ENCODE measurements around the gene COL5A2.

The COL5A2 gene

DNA sequence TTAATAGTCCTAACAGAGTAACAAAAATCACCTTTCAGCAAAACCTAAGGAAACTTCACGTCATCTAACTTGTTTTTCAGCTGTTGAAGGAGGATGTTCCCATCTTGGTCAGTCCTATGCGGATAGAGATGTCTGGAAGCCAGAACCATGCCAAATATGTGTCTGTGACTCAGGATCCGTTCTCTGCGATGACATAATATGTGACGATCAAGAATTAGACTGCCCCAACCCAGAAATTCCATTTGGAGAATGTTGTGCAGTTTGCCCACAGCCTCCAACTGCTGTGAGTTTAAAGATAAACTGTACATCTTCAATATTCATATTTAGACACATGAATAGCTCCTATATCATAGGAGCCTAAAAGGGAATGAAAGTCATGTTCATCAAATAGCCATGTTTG, 194.9 kb downstream of the COL5A2 start:
- peak; percentile 93 for DNase-seq

DNA sequence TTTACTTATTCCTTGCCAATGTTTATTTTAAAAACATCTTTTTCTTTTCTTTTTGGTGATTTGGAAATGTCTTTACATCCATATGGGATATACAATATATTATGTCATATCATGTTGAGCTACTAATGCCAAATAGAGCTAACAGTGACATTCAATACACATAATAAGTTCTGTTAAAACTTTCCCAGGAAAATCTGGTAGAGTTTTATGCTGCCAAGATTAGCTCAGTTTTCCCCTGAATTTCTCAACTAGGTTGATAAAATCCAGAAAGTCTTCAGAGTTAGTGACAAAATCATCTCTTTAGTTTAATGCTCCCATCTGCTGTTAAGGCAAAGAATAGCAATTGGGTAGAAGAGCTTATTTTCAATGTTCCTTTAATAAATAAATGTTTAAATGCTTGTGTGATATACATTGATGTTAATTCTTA, 195.5 kb downstream of the COL5A2 start:
- DNase-seq = peak; percentile 83

DNA sequence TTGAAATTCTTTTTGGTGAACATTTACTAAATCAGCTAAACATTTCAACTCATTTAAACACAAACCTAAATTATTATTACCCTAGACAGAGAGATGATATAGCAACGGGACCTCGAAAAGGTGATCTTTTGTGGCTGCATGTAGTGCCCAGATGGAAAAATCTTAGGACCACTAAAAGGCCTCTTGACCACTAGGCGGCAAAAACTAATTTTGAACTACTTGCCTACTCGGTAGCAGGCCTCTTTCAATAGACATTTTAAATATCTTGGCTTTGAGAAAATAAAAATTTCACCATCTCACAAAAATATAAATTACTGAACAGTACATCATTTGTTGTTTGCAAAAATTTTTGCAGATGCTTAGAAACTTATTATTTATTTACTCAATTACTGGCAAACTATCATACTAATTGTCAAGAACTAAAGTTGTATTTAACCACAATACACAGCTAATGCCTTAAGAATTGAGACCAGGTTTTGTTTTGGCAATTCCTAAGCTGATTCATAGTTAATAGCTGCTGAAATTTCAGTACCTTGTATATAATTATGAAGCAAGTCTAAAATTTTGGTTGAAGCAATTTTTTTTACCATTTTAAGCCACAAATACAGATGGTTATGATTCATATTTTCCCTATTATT, 196.0 kb downstream of the COL5A2 start:
- peak; percentile 86 for DNase-seq

Measured in fibroblast of skin of right quadriceps (primary cell).